GM21390 (cell line): ENCODE measurements around the gene LNPK.
"Not testable (repeated sequence)": the region's sequence is repeated elsewhere in the genome, so short reads cannot be mapped to it uniquely, and the experiment has no call there.

Experiments
- ATAC-seq: cut with Tn5 transposase; IDR thresholded peaks from one replicate; pipeline ENCODE4 v1.9.1; 2021; ENCODE audit not compliant: unreplicated experiment

LNPK gene

GRCh38 chr2:175913849-175914743, 88.0 kb downstream of the LNPK start:
- not testable (repeated sequence) for ATAC-seq

DNA sequence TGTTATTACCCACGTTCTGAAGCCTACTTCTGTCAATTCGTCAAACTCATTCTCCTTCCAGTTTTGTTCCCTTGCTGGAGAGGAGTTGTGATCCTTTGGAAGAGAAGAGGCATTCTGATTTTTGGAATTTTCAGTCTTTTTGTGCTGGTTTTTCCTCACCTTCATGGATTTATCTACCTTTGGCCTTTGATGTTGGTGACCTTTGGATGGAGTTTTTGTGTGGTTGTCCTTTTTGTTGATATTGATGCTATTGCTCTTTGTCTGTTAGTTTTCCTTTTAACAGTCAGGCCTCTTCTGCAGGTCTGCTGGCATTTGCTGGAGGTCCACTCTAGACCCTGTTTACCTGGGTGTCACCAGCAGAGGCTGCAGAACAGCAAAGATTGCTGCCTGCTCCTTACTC, 88.8 kb downstream of the LNPK start:
- ATAC-seq: not testable (repeated sequence)

GRCh38 chr2:175904035-175904434, 98.0 kb downstream of the LNPK start:
- ATAC-seq: no peak

- ATAC-seq: no peak
Measured at GRCh38 chr2:175903384-175903936, 98.6 kb downstream of the LNPK start.

DNA sequence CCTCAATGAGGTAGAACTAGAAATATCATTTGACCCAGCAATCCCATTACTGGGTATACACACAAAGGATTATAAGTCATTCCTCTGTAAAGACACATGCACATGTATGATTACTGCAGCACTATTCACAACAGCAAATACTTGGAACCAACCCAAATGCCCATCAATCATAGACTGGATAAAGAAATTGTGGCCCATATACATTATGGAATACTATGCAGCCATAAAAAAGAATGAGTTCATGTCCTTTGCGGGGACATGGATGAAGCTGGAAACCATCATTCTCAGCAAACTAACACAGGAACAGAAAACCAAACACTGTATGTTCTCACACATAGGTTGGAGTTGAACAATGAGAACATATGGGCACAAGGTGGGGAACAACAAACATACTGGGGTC, 106.1 kb downstream of the LNPK start:
- ATAC-seq: not testable (repeated sequence)

GRCh38 chr2:175892046-175892445, 110.0 kb downstream of the LNPK start:
- ATAC-seq: no peak

DNA sequence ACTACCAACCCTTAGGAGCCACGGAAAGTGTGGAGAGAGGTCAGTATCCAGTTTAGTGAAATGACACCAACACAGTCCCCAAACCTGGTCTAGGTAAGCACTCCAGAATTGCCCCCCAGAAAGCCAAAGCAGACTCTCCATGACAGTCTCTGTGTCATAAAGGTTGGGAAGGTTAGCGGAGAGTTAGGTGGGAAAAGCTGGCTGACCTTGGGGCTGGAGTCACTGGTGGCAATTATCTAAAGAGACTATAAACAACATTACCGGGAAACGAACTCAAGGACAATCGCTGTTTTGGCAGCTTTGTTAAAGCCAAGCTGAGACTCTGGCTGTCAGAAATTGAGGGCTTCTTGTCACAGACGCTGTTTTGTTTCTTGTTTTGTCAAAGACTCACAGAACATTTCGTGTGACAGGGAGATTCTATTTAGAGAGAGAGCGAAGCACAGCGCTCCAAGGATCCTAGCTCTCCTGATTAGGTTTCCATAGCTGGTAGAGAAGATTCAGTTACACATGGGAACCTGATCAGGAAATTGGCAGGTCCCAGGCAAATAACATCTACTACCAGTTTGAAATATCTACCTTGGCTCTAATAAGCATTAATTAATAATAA, 111.3 kb downstream of the LNPK start:
- no peak for ATAC-seq

DNA sequence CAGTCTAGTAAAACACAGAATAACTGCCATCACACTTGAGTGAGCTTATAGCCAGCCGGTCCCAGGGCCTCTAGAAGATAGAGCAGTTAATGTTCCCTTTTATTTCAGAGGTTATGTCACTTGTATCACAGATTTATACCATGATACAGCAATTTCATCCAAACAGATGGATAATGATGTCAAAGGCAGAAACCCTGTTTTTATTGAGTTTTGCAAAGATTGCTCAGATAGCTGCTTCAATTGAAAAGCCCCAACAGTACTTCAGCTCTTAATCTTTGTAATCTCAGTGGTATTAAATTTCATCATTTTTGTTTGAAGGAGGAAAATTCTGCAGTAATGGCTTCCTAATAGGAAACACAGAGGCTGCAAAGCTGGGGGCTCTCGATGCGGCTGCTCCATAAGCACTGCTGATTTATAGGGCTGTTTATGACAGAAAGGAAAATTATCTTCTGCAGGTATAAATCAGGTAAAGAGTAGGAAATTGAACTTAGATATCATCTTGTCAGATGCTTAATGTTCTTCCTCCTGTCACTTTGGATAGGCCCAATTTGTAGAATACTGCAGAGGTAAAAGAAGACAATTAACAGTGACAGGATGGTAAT, 112.3 kb downstream of the LNPK start:
- ATAC-seq: no peak

DNA sequence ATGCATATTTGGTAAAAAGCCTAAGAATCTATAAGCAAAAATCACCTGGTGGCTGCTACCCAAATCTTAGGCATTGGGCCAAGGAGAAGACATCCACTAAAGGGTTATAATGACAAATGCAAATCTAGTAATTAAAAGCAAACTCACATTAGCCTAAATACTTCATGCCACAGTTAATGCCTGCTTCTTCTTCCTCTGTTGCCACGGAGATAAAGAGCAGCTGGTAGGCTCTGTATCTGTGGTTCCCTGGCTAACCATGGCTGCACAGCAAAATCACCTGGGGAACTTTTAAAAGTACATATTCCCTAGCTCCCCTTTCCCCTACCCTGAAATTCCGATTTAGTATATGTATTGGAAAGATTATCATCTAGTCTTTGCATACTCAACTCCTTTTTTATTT, 114.3 kb downstream of the LNPK start:
- no peak for ATAC-seq

DNA sequence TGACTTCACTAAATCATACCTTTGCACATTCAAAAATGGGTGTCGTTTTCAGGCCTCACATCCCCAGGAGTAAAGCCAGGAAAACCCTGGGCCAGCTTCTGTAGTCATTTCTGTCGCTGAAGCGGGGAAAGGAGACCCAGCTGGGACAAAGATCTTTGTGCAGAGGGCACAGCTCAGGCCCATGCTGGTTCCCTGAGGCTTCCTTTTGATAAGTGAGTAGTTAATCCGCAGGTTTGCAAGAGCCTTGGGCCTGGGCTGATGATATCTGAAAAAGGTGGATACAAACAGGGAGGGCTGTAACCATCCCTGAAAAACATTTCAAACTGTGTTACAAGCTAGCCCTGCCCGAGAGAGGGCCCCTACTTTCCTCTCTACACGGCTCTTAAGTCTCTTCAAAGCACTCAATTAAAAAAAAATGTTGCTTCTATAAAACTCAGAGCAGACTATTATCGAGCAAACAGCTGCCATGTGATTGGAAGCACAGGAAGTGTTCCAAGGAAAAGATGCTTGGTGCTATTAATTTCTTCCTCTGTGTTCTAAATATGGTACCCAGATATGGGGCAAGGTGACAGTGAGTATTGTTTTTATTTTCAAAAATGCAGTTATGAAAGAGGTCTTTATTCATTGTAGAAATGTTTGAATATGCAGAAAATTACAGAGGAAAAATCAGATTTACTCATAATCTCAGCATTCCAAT, 117.2 kb downstream of the LNPK start:
- ATAC-seq: no peak

- ATAC-seq: no peak
Measured at GRCh38 chr2:175883586-175884194, 118.4 kb downstream of the LNPK start.

DNA sequence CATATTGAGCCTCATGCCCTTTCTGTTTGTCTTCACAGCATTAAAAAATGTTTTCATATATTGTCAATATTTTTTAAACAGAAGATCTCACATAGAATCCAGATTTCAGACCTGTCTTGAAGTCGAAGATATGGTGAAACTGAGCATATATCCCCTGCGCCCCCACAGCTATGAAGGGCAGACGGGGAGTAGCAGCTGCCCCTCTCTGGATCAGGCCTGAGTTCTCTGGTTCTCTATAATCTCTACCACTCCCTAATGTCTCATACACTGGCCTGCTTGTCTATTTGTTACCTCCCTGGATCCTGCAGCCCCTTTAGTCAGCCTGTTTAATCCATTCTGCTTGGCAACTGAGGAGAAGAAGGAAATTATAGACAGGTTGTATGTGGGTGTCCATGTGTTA, 122.4 kb downstream of the LNPK start:
- no peak for ATAC-seq

DNA sequence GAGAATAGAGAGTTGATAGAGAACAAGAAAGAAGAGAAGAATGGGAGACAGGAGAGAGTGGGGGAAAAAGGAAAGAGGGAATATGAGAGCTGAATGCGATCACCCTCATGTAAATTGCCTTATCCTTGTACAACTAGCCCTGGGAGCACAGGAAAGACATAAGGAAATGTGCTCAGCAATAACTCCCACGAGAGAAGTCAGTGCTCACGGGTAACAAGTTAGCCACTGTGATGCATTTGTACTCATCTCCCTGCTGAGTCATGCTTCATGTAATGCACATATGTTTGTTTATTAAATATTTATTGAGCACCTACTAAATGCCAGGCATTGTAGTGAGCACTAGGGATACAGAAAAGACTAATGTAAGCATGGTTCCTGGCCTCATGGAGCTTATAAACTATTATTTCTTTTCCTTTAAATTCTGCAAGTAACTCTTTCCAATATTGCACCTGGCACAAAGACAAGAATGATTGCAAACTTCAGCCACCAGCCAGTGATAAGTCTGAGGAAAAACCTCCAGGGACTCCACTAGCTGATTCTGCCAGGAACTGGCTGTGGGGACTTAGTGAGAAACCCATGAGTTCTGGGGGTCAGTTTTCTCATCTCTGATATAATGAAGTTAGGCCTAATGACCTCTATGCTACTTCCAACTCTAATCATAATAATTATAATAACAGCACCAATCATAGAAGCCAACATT, 124.1 kb downstream of the LNPK start:
- no peak for ATAC-seq

GRCh38 chr2:175874291-175874690, 127.8 kb downstream of the LNPK start:
- ATAC-seq: no peak
